Mammary epithelial cell (primary cell): ENCODE data around the gene RASGEF1C.

Experiments
- EZH2 ChIP-seq: IDR thresholded peaks from 2 replicates; pipeline ENCODE4 v1.6.1; 2012; ENCODE audit warnings: low read length, inconsistent platforms, borderline replicate concordance
- TF ChIP-seq, protein P1 (sequence below), 2 donors: IDR thresholded peaks in 1 of 2; conservative IDR thresholded peaks in 1 of 2; 2 replicates each; pipeline ENCODE4 v1.5.1; 2011 to 2012; ENCODE audit warnings: inconsistent platforms in 2 of 2, low read length in 2 of 2, mild to moderate bottlenecking in 2 of 2, control low read depth in 1 of 2, low read depth in 1 of 2; ENCODE audit not compliant: insufficient read depth in 1 of 2; ENCODE audit errors: extremely low read depth in 1 of 2

DNA sequence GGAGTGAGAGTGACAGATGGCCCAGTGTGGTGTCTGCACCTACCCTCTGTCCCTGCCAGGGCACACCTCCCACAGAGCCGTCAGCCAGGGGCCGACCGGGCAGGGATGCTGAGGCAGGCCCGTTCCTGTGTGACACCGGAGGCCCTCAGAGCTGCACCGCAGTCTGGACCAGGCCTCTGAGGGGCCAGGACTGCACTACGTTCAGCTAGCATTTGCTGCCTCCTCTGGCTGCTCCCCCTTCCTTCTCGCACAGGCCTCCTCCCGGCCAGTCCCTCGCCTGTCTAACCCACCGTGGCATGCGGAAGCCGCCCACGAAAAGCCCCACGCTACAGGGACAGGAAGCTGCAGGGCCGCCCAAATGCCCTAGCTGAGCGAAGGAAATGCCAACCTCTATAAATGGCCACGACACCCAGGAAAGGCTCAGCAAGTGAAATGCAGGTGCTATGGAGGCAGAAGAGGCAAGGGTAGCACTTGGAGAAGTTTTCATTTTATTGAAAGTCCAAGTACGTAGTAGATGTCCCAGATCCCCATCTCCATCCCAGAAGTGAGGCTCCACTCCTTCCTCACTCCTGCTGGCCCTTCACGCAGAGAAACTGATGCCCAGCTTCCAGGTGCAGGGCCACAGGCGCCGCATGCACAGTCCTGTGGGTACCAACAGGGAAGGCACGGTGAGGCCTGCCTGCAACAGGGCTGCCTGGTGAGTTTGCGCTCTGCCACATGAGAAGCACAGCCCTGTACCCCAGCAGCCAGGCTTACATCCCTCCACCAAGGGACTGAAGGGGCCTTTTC lies 44.2 kb upstream of the RASGEF1C start:
- TF ChIP-seq, protein P1, sequence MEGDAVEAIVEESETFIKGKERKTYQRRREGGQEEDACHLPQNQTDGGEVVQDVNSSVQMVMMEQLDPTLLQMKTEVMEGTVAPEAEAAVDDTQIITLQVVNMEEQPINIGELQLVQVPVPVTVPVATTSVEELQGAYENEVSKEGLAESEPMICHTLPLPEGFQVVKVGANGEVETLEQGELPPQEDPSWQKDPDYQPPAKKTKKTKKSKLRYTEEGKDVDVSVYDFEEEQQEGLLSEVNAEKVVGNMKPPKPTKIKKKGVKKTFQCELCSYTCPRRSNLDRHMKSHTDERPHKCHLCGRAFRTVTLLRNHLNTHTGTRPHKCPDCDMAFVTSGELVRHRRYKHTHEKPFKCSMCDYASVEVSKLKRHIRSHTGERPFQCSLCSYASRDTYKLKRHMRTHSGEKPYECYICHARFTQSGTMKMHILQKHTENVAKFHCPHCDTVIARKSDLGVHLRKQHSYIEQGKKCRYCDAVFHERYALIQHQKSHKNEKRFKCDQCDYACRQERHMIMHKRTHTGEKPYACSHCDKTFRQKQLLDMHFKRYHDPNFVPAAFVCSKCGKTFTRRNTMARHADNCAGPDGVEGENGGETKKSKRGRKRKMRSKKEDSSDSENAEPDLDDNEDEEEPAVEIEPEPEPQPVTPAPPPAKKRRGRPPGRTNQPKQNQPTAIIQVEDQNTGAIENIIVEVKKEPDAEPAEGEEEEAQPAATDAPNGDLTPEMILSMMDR (conservative IDR thresholded peaks at IDR 0.05 in 1 of 2, IDR thresholded peaks at IDR 0.05 in 1 of 2; ENCODE audit: extremely low read depth in 1 of 2, insufficient read depth in 1 of 2, low read depth in 1 of 2, low read length in 2 of 2): no peak
- no peak for TF ChIP-seq EZH2
